WTC11 (cell line): ENCODE measurements around the gene RPLP1. TPM values are rescaled to one million over a fixed set of nuclear protein-coding genes. Genes with fewer than 3 reads are reported as not detected.

Experiments
- ATAC-seq: fragments of 200-7000 bp; cut with Tn5 transposase; 2 replicates; pipeline ENCODE4 v1.10.0; 2021; ENCODE audit warnings: mild to moderate bottlenecking, moderate library complexity
- CTCF ChIA-PET: fragments of 300-600 bp; sonication (Branson Sonifier 250); formaldehyde crosslinking; loops from one replicate; lab custom pipeline; 2021; ENCODE audit warnings: antibody characterized with exemption; lab: Charles Lee
- POLR2A ChIA-PET: fragments of 350-600 bp; sonication (Branson Sonifier 250); formaldehyde crosslinking; loops from one replicate; lab custom pipeline; 2021; ENCODE audit warnings: antibody characterized with exemption; lab: Charles Lee
- DNase-seq: peaks from one replicate; pipeline ENCODE4 v3.0.0; 2021; ENCODE audit warnings: low spot score
- H3K27ac Mint-ChIP-seq: 2 replicates; pipeline ENCODE4 v1.8.0; 2021; ENCODE audit warnings: mixed read lengths
- H3K27me3 Mint-ChIP-seq: 2 replicates; pipeline ENCODE4 v1.8.0; 2021; ENCODE audit warnings: low read depth, mild to moderate bottlenecking, moderate library complexity, mixed read lengths
- H3K36me3 Mint-ChIP-seq: 2 replicates; pipeline ENCODE4 v1.8.0; 2021; ENCODE audit warnings: mixed read lengths
- H3K4me1 Mint-ChIP-seq: 2 replicates; pipeline ENCODE4 v1.8.0; 2022; ENCODE audit warnings: mixed read lengths
- H3K4me3 Mint-ChIP-seq: 2 replicates; pipeline ENCODE4 v1.8.0; 2021; ENCODE audit warnings: mild to moderate bottlenecking, moderate library complexity, mixed read lengths
- H3K9me3 Mint-ChIP-seq: 2 replicates; pipeline ENCODE4 v1.8.0; 2021; ENCODE audit warnings: mixed read lengths
- ATF6 ChIP-seq: sonication (generic); formaldehyde crosslinking; IDR thresholded peaks from 2 replicates; pipeline ENCODE4 v1.8.1; 2023; ENCODE audit warnings: mild to moderate bottlenecking, missing genetic modification reagents
- CDX4 ChIP-seq: fragments of 250-450 bp; sonication (Bioruptor Pico); IDR thresholded peaks from 2 replicates; pipeline ENCODE4 v1.9.0; 2021; ENCODE audit warnings: moderate library complexity, mild to moderate bottlenecking, inconsistent platforms, borderline replicate concordance
- EMX1 ChIP-seq: fragments of 250-450 bp; sonication (Bioruptor Pico); IDR thresholded peaks from 2 replicates; pipeline ENCODE4 v1.8.0; 2021; ENCODE audit warnings: mild to moderate bottlenecking
- FOXP1 ChIP-seq: sonication (generic); formaldehyde crosslinking; IDR thresholded peaks from 2 replicates; pipeline ENCODE4 v1.8.0; 2022; ENCODE audit warnings: missing genetic modification reagents, mild to moderate bottlenecking, moderate library complexity, borderline replicate concordance
- GTF2I ChIP-seq: fragments of 250-450 bp; sonication (Bioruptor Pico); conservative IDR thresholded peaks from 2 replicates; pipeline ENCODE4 v1.4.0; 2021; ENCODE audit warnings: mild to moderate bottlenecking
- HMGA2 ChIP-seq: fragments of 250-450 bp; sonication (Bioruptor Pico); IDR thresholded peaks from 2 replicates; pipeline ENCODE4 v1.4.0; 2021; ENCODE audit warnings: mild to moderate bottlenecking, moderate library complexity
- JUN ChIP-seq: sonication (generic); formaldehyde crosslinking; IDR thresholded peaks from 2 replicates; pipeline ENCODE4 v1.8.0; 2023; ENCODE audit warnings: mild to moderate bottlenecking, missing genetic modification reagents
- MXD4 ChIP-seq: fragments of 250-450 bp; sonication (Bioruptor Pico); IDR thresholded peaks from 2 replicates; pipeline ENCODE4 v1.8.0; 2021; ENCODE audit warnings: mild to moderate bottlenecking, moderate library complexity, borderline replicate concordance
- NFYB ChIP-seq: sonication (generic); formaldehyde crosslinking; conservative IDR thresholded peaks from 2 replicates; pipeline ENCODE4 v1.8.0; 2022; ENCODE audit warnings: low read depth, missing genetic modification reagents
- NR2C2 ChIP-seq: sonication (generic); formaldehyde crosslinking; IDR thresholded peaks from 2 replicates; pipeline ENCODE4 v1.8.0; 2022; ENCODE audit warnings: mild to moderate bottlenecking, missing genetic modification reagents
- NR3C1 ChIP-seq: sonication (generic); formaldehyde crosslinking; conservative IDR thresholded peaks from 2 replicates; pipeline ENCODE4 v1.8.1; 2023; ENCODE audit warnings: low read depth, mild to moderate bottlenecking, missing genetic modification reagents
- SMAD4 ChIP-seq: sonication (generic); formaldehyde crosslinking; IDR thresholded peaks from 2 replicates; pipeline ENCODE4 v1.8.0; 2022; ENCODE audit warnings: mild to moderate bottlenecking, missing genetic modification reagents
- SOX15 ChIP-seq: fragments of 250-450 bp; sonication (Bioruptor Pico); IDR thresholded peaks from 2 replicates; pipeline ENCODE4 v1.9.0; 2021; ENCODE audit warnings: mild to moderate bottlenecking
- TEAD4 ChIP-seq: sonication (generic); formaldehyde crosslinking; IDR thresholded peaks from 2 replicates; pipeline ENCODE4 v1.8.0; 2022; ENCODE audit warnings: mild to moderate bottlenecking, missing genetic modification reagents
- USF2 ChIP-seq: sonication (generic); formaldehyde crosslinking; IDR thresholded peaks from 2 replicates; pipeline ENCODE4 v1.8.1; 2023; ENCODE audit warnings: mild to moderate bottlenecking, missing genetic modification reagents, moderate library complexity
- ZNF138 ChIP-seq: sonication (generic); formaldehyde crosslinking; conservative IDR thresholded peaks from 2 replicates; pipeline ENCODE4 v1.8.1; 2022; ENCODE audit warnings: mild to moderate bottlenecking, moderate library complexity, missing genetic modification reagents
- ZNF281 ChIP-seq: sonication (generic); formaldehyde crosslinking; IDR thresholded peaks from 2 replicates; pipeline ENCODE4 v1.8.0; 2023; ENCODE audit warnings: mild to moderate bottlenecking, missing genetic modification reagents
- total RNA-seq: library from RNA; stranded (reverse); gene quantifications from 3 replicates; pipeline ENCODE4 v1.2.3, GENCODE V29; 2021

RPLP1 gene
- total RNA-seq, 1 experiment from 2014 or later, result 2,441 TPM

GRCh38 chr15:69497667-69498066 is 45.0 kb downstream of the RPLP1 start:
- ChIA-PET POLR2A (no interaction called here), CTCF (no interaction called here)
- TF ChIP-seq CDX4 (CRISPR knock-in tag) (no peak), GTF2I (CRISPR knock-in tag) (no peak), MXD4 (CRISPR knock-in tag) (no peak), JUN (CRISPR knock-in tag) (no peak), NR3C1 (CRISPR knock-in tag) (no peak)
- Mint-ChIP-seq H3K9me3 (no peaks in the 10 kb centered on the region), H3K4me3 (no peak overlapping the region), H3K27ac (no peak overlapping the region), H3K27me3 (no peaks in the 10 kb centered on the region), H3K36me3 (no peaks in the 10 kb centered on the region), H3K4me1 (peaks cover 6% of the 10 kb centered on the region)
- DNase-seq (no peak), ATAC-seq (no peak)

GRCh38 chr15:69498282-69498681 is 45.7 kb downstream of the RPLP1 start:
- Mint-ChIP-seq H3K4me1 (peaks cover 6% of the 10 kb centered on the region), H3K9me3 (no peaks in the 10 kb centered on the region), H3K4me3 (no peak overlapping the region), H3K36me3 (no peaks in the 10 kb centered on the region)
- DNase-seq (no peak), ATAC-seq (no peak)
- TF ChIP-seq NFYB (CRISPR knock-in tag) (no peak), SMAD4 (CRISPR knock-in tag) (no peak), USF2 (CRISPR knock-in tag) (no peak), ZNF138 (no peak), TEAD4 (CRISPR knock-in tag) (no peak), HMGA2 (CRISPR knock-in tag) (no peak), FOXP1 (no peak), NR2C2 (no peak), EMX1 (no peak)
- TF ChIP-seq, all 79 proteins: peak for 0
- POLR2A ChIA-PET, result no interaction called here
- Mint-ChIP-seq H3K27ac (no peak overlapping the region), H3K27me3 (no peaks in the 10 kb centered on the region)
- CTCF ChIA-PET, result no interaction called here

GRCh38 chr15:69498987-69499386 is 46.4 kb downstream of the RPLP1 start:
- Mint-ChIP-seq H3K27me3 (no peaks in the 10 kb centered on the region), H3K27ac (no peak overlapping the region), H3K4me3 (no peak overlapping the region), H3K4me1 (peaks cover 6% of the 10 kb centered on the region), H3K36me3 (no peaks in the 10 kb centered on the region), H3K9me3 (no peaks in the 10 kb centered on the region)
- no peak for ATAC-seq
- DNase-seq, result no peak
- CTCF ChIA-PET, result interaction anchor here (1.3 to 1.9 kb wide), 3 partner anchors 21 to 105 kb away, joined by 4 to 16 read pairs (median 5); no protein-coding TSS in a partner anchor
- POLR2A ChIA-PET, result no interaction called here
- TF ChIP-seq USF2 (CRISPR knock-in tag), result no peak
- TF ChIP-seq SOX15, result no peak
- TF ChIP-seq ATF6 (CRISPR knock-in tag), result no peak
- no peak for TF ChIP-seq ZNF281 (CRISPR knock-in tag)
